K562 (cell line): ENCODE measurements around the gene NTSR1. TPM values are rescaled to one million over a fixed set of nuclear protein-coding genes. Genes with fewer than 3 reads are reported as not detected.

Experiments
- ATAC-seq: fragments of 200-7000 bp; cut with Tn5 transposase; 3 replicates; pipeline ENCODE4 v1.9.1; 2020; ENCODE audit warnings: moderate library complexity
- BruUV-seq: library from RNA; stranded (reverse); fragments of 400-500 nt; replicated peaks from 2 replicates; lab custom pipeline; 2021; lab: Mats Ljungman, UMichigan
- CTCF ChIA-PET: fragments of 300-600 bp; formaldehyde crosslinking; extraction: SDS; loops from one replicate; lab custom pipeline; 2021; ENCODE audit warnings: low intra/inter-chr PET ratio; lab: Yijun Ruan, JAX
- POLR2A ChIA-PET: fragments of 300-600, 350-650 bp; sonication (Branson Sonifier 250); formaldehyde crosslinking; extraction: SDS; loops from one replicate; lab custom pipeline; 2021; ENCODE audit warnings: antibody characterized with exemption, inconsistent platforms; lab: Yijun Ruan, JAX
- DNase-seq, 4 experiments: peaks; one replicate each; pipeline versions ENCODE4 v3.0.0 to v3.0.0-alpha.2; 2011 to 2018; ENCODE audit warnings: low spot score in 3 of 4, mixed read lengths in 3 of 4; ENCODE audit errors: extremely low read depth in 1 of 4
- FAIRE-seq: peaks from 2 replicates; lab custom pipeline; 2011; peaks lifted over from hg19 to GRCh38; lab: Jason Lieb, UNC
- H2AFZ ChIP-seq: 2 replicates; pipeline ENCODE4 v1.6.0; 2011; ENCODE audit warnings: low read depth, low read length, control low read depth, inconsistent platforms
- H3K27ac ChIP-seq: fragments of 200-600 bp; 3 replicates; pipeline ENCODE4 v1.8.0; 2011; ENCODE audit warnings: low read depth, mild to moderate bottlenecking, control low read depth, inconsistent platforms, low read length, moderate library complexity, mixed read lengths; ENCODE audit errors: extremely low read depth
- H3K27me3 ChIP-seq, 2 experiments: fragments of 300-600 bp in 1 of 2; 2 replicates in 1 of 2; 3 replicates in 1 of 2; pipeline versions ENCODE4 v1.6.0 to v1.8.0; 2011; ENCODE audit warnings: inconsistent platforms in 2 of 2, low read length in 2 of 2, mild to moderate bottlenecking in 1 of 2, mixed read lengths in 1 of 2, moderate library complexity in 1 of 2; ENCODE audit not compliant: control insufficient read depth in 2 of 2, insufficient read depth in 2 of 2
- H3K36me3 ChIP-seq: fragments of 300-600 bp; 3 replicates; pipeline ENCODE4 v1.8.0; 2011; ENCODE audit warnings: mild to moderate bottlenecking, low read length, inconsistent platforms; ENCODE audit not compliant: control insufficient read depth, insufficient read depth
- H3K4me1 ChIP-seq, 2 experiments: fragments of 200-600 bp in 1 of 2; replicated peaks in 1 of 2; 2 replicates in 1 of 2; 3 replicates in 1 of 2; pipeline versions ENCODE4 v1.5.1 to v1.8.0; 2011; ENCODE audit warnings: inconsistent platforms in 2 of 2, low read length in 2 of 2, mild to moderate bottlenecking in 1 of 2, mixed read lengths in 1 of 2, moderate library complexity in 1 of 2; ENCODE audit not compliant: control insufficient read depth in 2 of 2, insufficient read depth in 2 of 2
- H3K4me2 ChIP-seq: 2 replicates; pipeline ENCODE4 v1.6.1; 2011; ENCODE audit warnings: low read length, control low read depth, inconsistent platforms, mixed read lengths; ENCODE audit not compliant: insufficient read depth
- H3K4me3 ChIP-seq: fragments of 200-600 bp; sonication (generic), shearing (Covaris generic); 2 replicates; pipeline ENCODE4 v1.5.1; 2016; ENCODE audit warnings: control low read depth, inconsistent platforms
- H3K79me2 ChIP-seq: fragments of 200-600 bp; 3 replicates; pipeline ENCODE4 v1.8.0; 2011; ENCODE audit warnings: low read length, inconsistent platforms; ENCODE audit not compliant: control insufficient read depth, insufficient read depth
- H3K9ac ChIP-seq, 2 experiments: 2 replicates each; pipeline versions ENCODE4 v1.6.0 to v1.6.1; 2011; ENCODE audit warnings: low read depth in 2 of 2, low read length in 2 of 2, control low read depth in 1 of 2, inconsistent platforms in 1 of 2, mild to moderate bottlenecking in 1 of 2, mixed read lengths in 1 of 2; ENCODE audit not compliant: insufficient read depth in 1 of 2
- H3K9me1 ChIP-seq: one replicate; pipeline ENCODE4 v1.6.0; 2011; ENCODE audit warnings: inconsistent platforms, mild to moderate bottlenecking, low read length, moderate library complexity; ENCODE audit not compliant: control insufficient read depth, insufficient read depth
- H3K9me3 ChIP-seq: replicated peaks from 2 replicates; pipeline ENCODE4 v1.5.1; 2011; ENCODE audit warnings: low read depth, low read length, inconsistent platforms; ENCODE audit not compliant: control insufficient read depth, insufficient read depth
- H4K20me1 ChIP-seq: replicated peaks from 2 replicates; pipeline ENCODE4 v1.6.1; 2011; ENCODE audit warnings: low read length, inconsistent platforms, mixed read lengths; ENCODE audit not compliant: control insufficient read depth, insufficient read depth
- BHLHE40 ChIP-seq: IDR thresholded peaks from 2 replicates; pipeline ENCODE4 v1.6.1; 2011; ENCODE audit warnings: low read length, improper control_type of control experiment
- CCNT2 ChIP-seq: IDR thresholded peaks from 2 replicates; pipeline ENCODE4 v1.6.1; 2011; ENCODE audit warnings: borderline replicate concordance, low read depth, mild to moderate bottlenecking, moderate library complexity, mixed read lengths, low read length; ENCODE audit not compliant: insufficient read length; ENCODE audit errors: extremely low read depth
- KDM2B ChIP-seq: fragments of 250-450 bp; sonication (Bioruptor Pico); IDR thresholded peaks from 2 replicates; pipeline ENCODE4 v1.8.0; 2021; ENCODE audit warnings: mild to moderate bottlenecking, moderate library complexity
- PCBP2 ChIP-seq: fragments of 200-400 bp; formaldehyde crosslinking; IDR thresholded peaks from 2 replicates; pipeline ENCODE4 v1.6.1; 2018; ENCODE audit warnings: low read length, low read depth, mild to moderate bottlenecking, moderate library complexity; ENCODE audit not compliant: poor library complexity, severe bottlenecking
- PHF21A ChIP-seq: fragments of 450-650 bp; IDR thresholded peaks from 2 replicates; pipeline ENCODE4 v1.6.1; 2017; ENCODE audit warnings: low read depth, borderline replicate concordance
- TEAD4 ChIP-seq, 2 experiments: sonication (generic) in 1 of 2; formaldehyde crosslinking in 1 of 2; IDR thresholded peaks; 2 replicates each; pipeline versions ENCODE4 v1.6.1 to v1.8.0; 2012 to 2022; ENCODE audit warnings: borderline replicate concordance in 1 of 2, inconsistent platforms in 1 of 2, low read length in 1 of 2, mild to moderate bottlenecking in 1 of 2, missing genetic modification reagents in 1 of 2
- ZNF212 ChIP-seq: fragments of 450-650 bp; formaldehyde crosslinking; IDR thresholded peaks from 2 replicates; pipeline ENCODE4 v1.4.0; 2020; ENCODE audit warnings: mild to moderate bottlenecking
- ZNF445 ChIP-seq: fragments of 250-450 bp; sonication (Bioruptor Pico); IDR thresholded peaks from 2 replicates; pipeline ENCODE4 v1.4.0; 2020; ENCODE audit warnings: low read depth, mild to moderate bottlenecking, moderate library complexity
- WGBS: fragments of 100-300 bp; shearing (Covaris generic); methylation state at CpG from one replicate; pipeline ENCODE4 v1.1.6; 2016; ENCODE audit warnings: low coverage, mixed read lengths; ENCODE audit not compliant: insufficient coverage; ENCODE audit errors: missing lambda C conversion rate; 5-methylcytosine and 5-hydroxymethylcytosine counted together
- in situ Hi-C: fragments of 300-500 bp; cut with MboI; formaldehyde crosslinking; loops from 4 replicates; pipeline ENCODE4 v1.15.0; 2018; ENCODE audit warnings: inconsistent platforms, mixed read lengths
- intact Hi-C: fragments of 100-400 bp; cut with micrococcal nuclease; formaldehyde crosslinking; loops from 2 replicates; pipeline ENCODE4 v1.14.2; 2022
- polyA plus RNA-seq, 8 experiments: library from polyadenylated mRNA; depleted of rRNA in 4 of 8; stranded (reverse) in 5 of 8; unstranded in 3 of 8; fragments of >200 nt; fragmentation: Nextera tagmentation in 2 of 8; fragmentation: Illumina TruSeq in 1 of 8; extraction: Ambion mirVana in 2 of 8; extraction: Trizol in 1 of 8; gene quantifications; 2 replicates each; pipeline versions ENCODE4 v1.2.1 to v1.2.3, GENCODE V29; 2011 to 2014; ENCODE audit warnings: inconsistent platforms in 1 of 8, missing spikeins in 1 of 8
- total RNA-seq, 7 experiments: library from RNA; depleted of rRNA in 6 of 7; stranded (reverse); fragments of >200 nt in 6 of 7; fragmentation: Illumina TruSeq in 2 of 7; extraction: Trizol in 2 of 7; gene quantifications; 2 replicates each; pipeline versions ENCODE4 v1.2.1 to v1.2.3, GENCODE V29; 2011 to 2021; ENCODE audit warnings: low replicate concordance in 1 of 7
- TF ChIP-seq, protein P1 (sequence below): fragments of 250-450 bp; sonication (Bioruptor Pico); IDR thresholded peaks from 2 replicates; pipeline ENCODE4 v1.4.0; 2020; ENCODE audit warnings: mild to moderate bottlenecking, moderate library complexity
- TF ChIP-seq, protein P2 (sequence below): sonication (generic); IDR thresholded peaks from 2 replicates; pipeline ENCODE4 v1.6.1; 2016

The NTSR1 gene
- total and polyA plus RNA-seq, 9 of the 15 experiments (the other 6 are each of a cell fraction or from before 2014, with no cell fraction given): 0.04 to 0.40 (median 0.13) TPM; not detected in 3

DNA sequence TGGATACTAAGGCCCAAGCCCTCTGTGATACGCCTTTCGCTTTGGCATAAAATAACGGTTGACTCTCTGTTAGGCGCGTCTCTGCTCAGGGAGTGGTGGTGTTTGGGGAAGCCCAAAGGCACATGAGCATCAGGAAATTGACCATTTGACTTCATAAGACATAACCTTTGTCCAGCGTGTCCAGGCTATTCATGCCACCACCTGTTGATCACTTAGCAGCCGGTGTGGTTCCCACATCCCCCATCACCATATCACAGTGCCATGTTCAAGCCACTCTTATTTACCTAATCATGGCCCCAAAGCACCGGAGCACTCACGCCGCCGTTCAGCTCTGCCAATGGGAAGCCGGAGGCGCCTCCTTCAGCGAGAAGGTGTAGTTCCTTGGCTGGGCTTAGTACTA, 38.5 kb upstream of the NTSR1 start:
- Histone ChIP-seq H3K4me1 (peaks cover 0 to 33% of the 10 kb centered on the region in 2 experiments; a peak in 1 of 5 replicates), H3K9me3 (no peaks in the 10 kb centered on the region), H2AFZ (no peak overlapping the region), H3K9ac (peak overlapping the region in 1 of 2 experiments; percentile 46; a peak in 1 of 4 replicates), H3K4me2 (no peak overlapping the region), H3K4me3 (no peak overlapping the region), H3K27me3 (peaks cover 0 to 11% of the 10 kb centered on the region in 2 experiments; a peak in 2 of 5 replicates), H3K79me2 (no peaks in the 10 kb centered on the region), H3K27ac (no peak overlapping the region), H3K9me1 (no peaks in the 10 kb centered on the region), H3K36me3 (peaks cover 47% of the 10 kb centered on the region; the same call in 2 of the 3 replicates), H4K20me1 (no peaks in the 10 kb centered on the region)
- ChIA-PET POLR2A (interaction anchor here (0.6 kb wide), 1 partner anchor 16 kb away, joined by 3 read pairs; no protein-coding TSS in a partner anchor), CTCF (no interaction called here)
- in situ Hi-C loops: no loop called here
- BruUV-seq: TSS peak; percentile 27
- intact Hi-C loops: no loop called here
- 92% methylated on average over 14 of the region's 14 CpGs for WGBS
- no peak for DNase-seq
- ATAC-seq: no peak
- no peak for TF ChIP-seq PCBP2
- no peak for TF ChIP-seq BHLHE40
- no peak for TF ChIP-seq ZNF445 (CRISPR knock-in tag)
- TF ChIP-seq, protein P1, sequence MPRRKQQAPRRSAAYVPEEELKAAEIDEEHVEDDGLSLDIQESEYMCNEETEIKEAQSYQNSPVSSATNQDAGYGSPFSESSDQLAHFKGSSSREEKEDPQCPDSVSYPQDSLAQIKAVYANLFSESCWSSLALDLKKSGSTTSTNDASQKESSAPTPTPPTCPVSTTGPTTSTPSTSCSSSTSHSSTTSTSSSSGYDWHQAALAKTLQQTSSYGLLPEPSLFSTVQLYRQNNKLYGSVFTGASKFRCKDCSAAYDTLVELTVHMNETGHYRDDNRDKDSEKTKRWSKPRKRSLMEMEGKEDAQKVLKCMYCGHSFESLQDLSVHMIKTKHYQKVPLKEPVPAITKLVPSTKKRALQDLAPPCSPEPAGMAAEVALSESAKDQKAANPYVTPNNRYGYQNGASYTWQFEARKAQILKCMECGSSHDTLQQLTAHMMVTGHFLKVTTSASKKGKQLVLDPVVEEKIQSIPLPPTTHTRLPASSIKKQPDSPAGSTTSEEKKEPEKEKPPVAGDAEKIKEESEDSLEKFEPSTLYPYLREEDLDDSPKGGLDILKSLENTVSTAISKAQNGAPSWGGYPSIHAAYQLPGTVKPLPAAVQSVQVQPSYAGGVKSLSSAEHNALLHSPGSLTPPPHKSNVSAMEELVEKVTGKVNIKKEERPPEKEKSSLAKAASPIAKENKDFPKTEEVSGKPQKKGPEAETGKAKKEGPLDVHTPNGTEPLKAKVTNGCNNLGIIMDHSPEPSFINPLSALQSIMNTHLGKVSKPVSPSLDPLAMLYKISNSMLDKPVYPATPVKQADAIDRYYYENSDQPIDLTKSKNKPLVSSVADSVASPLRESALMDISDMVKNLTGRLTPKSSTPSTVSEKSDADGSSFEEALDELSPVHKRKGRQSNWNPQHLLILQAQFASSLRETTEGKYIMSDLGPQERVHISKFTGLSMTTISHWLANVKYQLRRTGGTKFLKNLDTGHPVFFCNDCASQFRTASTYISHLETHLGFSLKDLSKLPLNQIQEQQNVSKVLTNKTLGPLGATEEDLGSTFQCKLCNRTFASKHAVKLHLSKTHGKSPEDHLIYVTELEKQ: no peak
- TF ChIP-seq KDM2B: no peak
- no peak for TF ChIP-seq TEAD4 (IDR thresholded peaks at IDR 0.05; ENCODE audit: low read length)
- no peak for TF ChIP-seq TEAD4 (CRISPR knock-in tag; IDR thresholded peaks at IDR 0.05; ENCODE audit: borderline replicate concordance)
- no peak for TF ChIP-seq PHF21A
- TF ChIP-seq, protein P2, sequence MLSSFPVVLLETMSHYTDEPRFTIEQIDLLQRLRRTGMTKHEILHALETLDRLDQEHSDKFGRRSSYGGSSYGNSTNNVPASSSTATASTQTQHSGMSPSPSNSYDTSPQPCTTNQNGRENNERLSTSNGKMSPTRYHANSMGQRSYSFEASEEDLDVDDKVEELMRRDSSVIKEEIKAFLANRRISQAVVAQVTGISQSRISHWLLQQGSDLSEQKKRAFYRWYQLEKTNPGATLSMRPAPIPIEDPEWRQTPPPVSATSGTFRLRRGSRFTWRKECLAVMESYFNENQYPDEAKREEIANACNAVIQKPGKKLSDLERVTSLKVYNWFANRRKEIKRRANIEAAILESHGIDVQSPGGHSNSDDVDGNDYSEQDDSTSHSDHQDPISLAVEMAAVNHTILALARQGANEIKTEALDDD: no peak
- no peak for TF ChIP-seq ZNF212 (CRISPR knock-in tag)
- TF ChIP-seq CCNT2: no peak
- FAIRE-seq: no peak
